Esophagus (tissue), 2 donors: Measurements from ENCODE around the gene GEN1. TPM values are rescaled to one million over a fixed set of nuclear protein-coding genes. Genes with fewer than 3 reads are reported as not detected.

ENCODE experiments used
- H3K27ac ChIP-seq, 2 donors: one replicate each; pipeline ENCODE4 v1.5.1; 2013; ENCODE audit warnings: low read depth in 2 of 2, mild to moderate bottlenecking in 2 of 2, inconsistent platforms in 1 of 2, low read length in 1 of 2, moderate library complexity in 1 of 2
- H3K27me3 ChIP-seq, 2 donors: one replicate each; pipeline ENCODE4 v1.6.1; 2013; ENCODE audit warnings: low read length in 2 of 2, control low read depth in 1 of 2, mild to moderate bottlenecking in 1 of 2; ENCODE audit not compliant: insufficient read depth in 2 of 2, control insufficient read depth in 1 of 2
- H3K36me3 ChIP-seq, 2 donors: one replicate each; pipeline ENCODE4 v1.6.1; 2013; ENCODE audit warnings: low read length in 1 of 2; ENCODE audit not compliant: control insufficient read depth in 2 of 2, insufficient read depth in 2 of 2
- H3K4me1 ChIP-seq, 2 donors: one replicate each; pipeline ENCODE4 v1.6.1; 2013; ENCODE audit warnings: low read length in 1 of 2; ENCODE audit not compliant: control insufficient read depth in 2 of 2, insufficient read depth in 2 of 2
- H3K4me3 ChIP-seq, 2 donors: one replicate each; pipeline ENCODE4 v1.5.1; 2013; ENCODE audit warnings: low read length in 2 of 2, mild to moderate bottlenecking in 2 of 2, low read depth in 1 of 2, moderate library complexity in 1 of 2
- H3K9me3 ChIP-seq, 2 donors: one replicate each; pipeline ENCODE4 v1.6.1; 2013; ENCODE audit warnings: mild to moderate bottlenecking in 2 of 2, low read depth in 1 of 2, low read length in 1 of 2, moderate library complexity in 1 of 2; ENCODE audit not compliant: control insufficient read depth in 2 of 2, insufficient read depth in 1 of 2
- WGBS, 2 donors: extraction: QIAGEN DNeasy Blood & Tissue Kit; methylation state at CpG; one replicate each; pipeline ENCODE4 v1.1.7; 2013; 5-methylcytosine and 5-hydroxymethylcytosine counted together
- polyA plus RNA-seq, 2 donors: library from polyadenylated mRNA; stranded (reverse); fragments of 200-250 nt; gene quantifications; one replicate each; pipeline ENCODE4 v1.2.3, GENCODE V29; 2013
- donor health status: healthy with polysubstance abuse.
- donor health status: Bipolar disorder and iron deficiency.

The GEN1 gene
- polyA plus RNA-seq, 2 donors, result 3.3 to 11.1 TPM

GRCh38 chr2:17719562-17720371, 34.2 kb upstream of the GEN1 start:
- no peak overlapping the region for H3K27ac ChIP-seq
- WGBS, 2 donors, result 73 to 76% methylated on average over 4 of the region's 4 CpGs
- no peaks in the 10 kb centered on the region for H3K27me3 ChIP-seq
- peaks cover 3 to 5% of the 10 kb centered on the region in 2 donors for H3K36me3 ChIP-seq
- no peaks in the 10 kb centered on the region for H3K9me3 ChIP-seq
- H3K4me1 ChIP-seq, result no peaks in the 10 kb centered on the region
- H3K4me3 ChIP-seq, result no peak overlapping the region

- Histone ChIP-seq H3K27me3 (no peaks in the 10 kb centered on the region), H3K9me3 (no peaks in the 10 kb centered on the region), H3K4me3 (no peak overlapping the region), H3K4me1 (no peaks in the 10 kb centered on the region), H3K36me3 (peaks cover 0 to 3% of the 10 kb centered on the region in 2 donors), H3K27ac (no peak overlapping the region)
- WGBS, 2 donors, result 97 to 98% methylated on average over 6 of the region's 6 CpGs
Observed at GRCh38 chr2:17728210-17728609, 25.7 kb upstream of the GEN1 start.

- Histone ChIP-seq H3K36me3 (peaks cover 3% of the 10 kb centered on the region in 2 donors), H3K27me3 (no peaks in the 10 kb centered on the region)
- WGBS, 2 donors, result 83 to 95% methylated on average over 2 of the region's 2 CpGs
Observed at GRCh38 chr2:17729880-17730279, 24.1 kb upstream of the GEN1 start.

GRCh38 chr2:17733599-17733998, 20.3 kb upstream of the GEN1 start:
- 91 to 94% methylated on average over 1 of the region's 1 CpG for WGBS, 2 donors
- H3K4me1 ChIP-seq, result no peaks in the 10 kb centered on the region
- no peaks in the 10 kb centered on the region for H3K27me3 ChIP-seq
- no peaks in the 10 kb centered on the region for H3K9me3 ChIP-seq
- H3K27ac ChIP-seq, result no peak overlapping the region
- H3K4me3 ChIP-seq, result no peak overlapping the region
- H3K36me3 ChIP-seq, result peaks cover 2 to 3% of the 10 kb centered on the region in 2 donors

More at GRCh38 chr2:17729880-17730279, 24.1 kb upstream of the GEN1 start:
- Histone ChIP-seq H3K4me1 (no peaks in the 10 kb centered on the region), H3K9me3 (no peaks in the 10 kb centered on the region), H3K4me3 (no peak overlapping the region), H3K27ac (no peak overlapping the region)

GRCh38 chr2:17735864-17736263, 18.1 kb upstream of the GEN1 start:
- Histone ChIP-seq H3K4me1 (no peaks in the 10 kb centered on the region), H3K4me3 (no peak overlapping the region), H3K9me3 (no peaks in the 10 kb centered on the region), H3K36me3 (peaks cover 3 to 5% of the 10 kb centered on the region in 2 donors), H3K27me3 (no peaks in the 10 kb centered on the region), H3K27ac (no peak overlapping the region)
- 94 to 95% methylated on average over 2 of the region's 2 CpGs for WGBS, 2 donors

GRCh38 chr2:17736989-17737388, 16.9 kb upstream of the GEN1 start:
- Histone ChIP-seq H3K27me3 (no peaks in the 10 kb centered on the region), H3K4me3 (no peak overlapping the region), H3K9me3 (no peaks in the 10 kb centered on the region), H3K36me3 (peaks cover 3 to 5% of the 10 kb centered on the region in 2 donors), H3K27ac (no peak overlapping the region), H3K4me1 (no peaks in the 10 kb centered on the region)
- WGBS, 2 donors, result 86 to 97% methylated on average over 1 of the region's 1 CpG

- Histone ChIP-seq H3K4me3 (no peak overlapping the region), H3K9me3 (no peaks in the 10 kb centered on the region), H3K36me3 (peaks cover 0 to 5% of the 10 kb centered on the region in 2 donors), H3K4me1 (no peaks in the 10 kb centered on the region), H3K27ac (no peak overlapping the region), H3K27me3 (no peaks in the 10 kb centered on the region)
- WGBS, 2 donors, result 97 to 100% methylated on average over 2 of the region's 2 CpGs
Observed at GRCh38 chr2:17740203-17740602, 13.7 kb upstream of the GEN1 start.

- WGBS, 2 donors, result 80 to 87% methylated on average over 4 of the region's 4 CpGs
- H3K36me3 ChIP-seq, result peaks cover 0 to 3% of the 10 kb centered on the region in 2 donors
- H3K9me3 ChIP-seq, result no peaks in the 10 kb centered on the region
- H3K27me3 ChIP-seq, result no peaks in the 10 kb centered on the region
- H3K4me1 ChIP-seq, result no peaks in the 10 kb centered on the region
- no peak overlapping the region for H3K4me3 ChIP-seq
- H3K27ac ChIP-seq, result no peak overlapping the region
Observed at GRCh38 chr2:17747684-17748452, 6.1 kb upstream of the GEN1 start.

- Histone ChIP-seq H3K4me1 (no peaks in the 10 kb centered on the region), H3K36me3 (peaks cover 0 to 3% of the 10 kb centered on the region in 2 donors)
- WGBS, 2 donors, result 92 to 95% methylated on average over 6 of the region's 6 CpGs
Observed at GRCh38 chr2:17748745-17749144, 5.2 kb upstream of the GEN1 start.

More at GRCh38 chr2:17748745-17749144, 5.2 kb upstream of the GEN1 start:
- Histone ChIP-seq H3K9me3 (no peaks in the 10 kb centered on the region), H3K27me3 (no peaks in the 10 kb centered on the region), H3K4me3 (no peak overlapping the region), H3K27ac (no peak overlapping the region)
